ENCODE data around the gene ATE1. TPM values are rescaled to one million over a fixed set of nuclear protein-coding genes. Genes with fewer than 3 reads are reported as not detected.

Gene ATE1
- total RNA-seq, 3 donors from 2014 or later, result 25.0 to 46.8 (median 29.5) TPM

GRCh38 chr10:121732172-121732571 is 195.7 kb downstream of the ATE1 start:
- Histone ChIP-seq H3K36me3 (no peaks in the 10 kb centered on the region), H3K27me3 (peaks cover 0 to 3% of the 10 kb centered on the region in 2 donors), H3K4me3 (no peak overlapping the region), H3K4me1 (no peaks in the 10 kb centered on the region), H3K27ac (no peak overlapping the region), H3K9me3 (no peaks in the 10 kb centered on the region)
- no peak for TF ChIP-seq CTCF (IDR thresholded peaks at IDR 0.05)
- no peak for DNase-seq (ENCODE audit: low spot score in 2 of 2)
- intact Hi-C loops (cut with DNase I; ENCODE audit: low total_unique reads), result no loop called here

- Histone ChIP-seq H3K9me3 (no peaks in the 10 kb centered on the region), H3K27ac (no peak overlapping the region), H3K27me3 (no peaks in the 10 kb centered on the region), H3K4me1 (no peaks in the 10 kb centered on the region), H3K4me3 (no peak overlapping the region), H3K36me3 (no peaks in the 10 kb centered on the region)
- DNase-seq (ENCODE audit: low spot score in 2 of 2), result no peak
- intact Hi-C loops (cut with DNase I; ENCODE audit: low total_unique reads), result no loop called here
- no peak for TF ChIP-seq POLR2AphosphoS5 (IDR thresholded peaks at IDR 0.05)
- TF ChIP-seq CTCF (IDR thresholded peaks at IDR 0.05), result no peak
- TF ChIP-seq POLR2A (IDR thresholded peaks at IDR 0.05), result no peak
These were observed 203.5 kb downstream of the ATE1 start for GRCh38 chr10:121724282-121724681.

DNA sequence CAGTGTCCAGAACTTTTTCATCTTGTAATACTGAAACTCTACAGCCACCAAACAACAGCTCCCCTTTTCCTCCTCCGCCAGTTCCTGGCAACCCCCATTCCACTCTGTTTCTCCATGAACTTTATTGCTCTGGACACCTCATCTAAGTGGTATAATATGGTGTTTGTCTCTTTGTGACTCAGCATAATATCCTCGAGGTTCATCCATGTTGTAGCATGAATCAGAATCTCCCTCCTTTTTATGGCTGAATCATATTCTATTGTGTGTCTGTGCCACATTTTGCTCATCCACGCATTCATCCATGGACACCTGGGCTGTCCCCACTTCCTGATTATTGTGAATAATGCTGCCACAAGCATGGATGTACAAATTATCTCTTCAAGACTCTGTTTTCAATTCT is 205.2 kb downstream of the ATE1 start:
- TF ChIP-seq POLR2A (IDR thresholded peaks at IDR 0.05) (no peak), CTCF (IDR thresholded peaks at IDR 0.05) (no peak), POLR2AphosphoS5 (IDR thresholded peaks at IDR 0.05) (no peak)
- no peaks in the 10 kb centered on the region for H3K4me1 ChIP-seq
- intact Hi-C loops (cut with DNase I; ENCODE audit: low total_unique reads), result no loop called here

DNA sequence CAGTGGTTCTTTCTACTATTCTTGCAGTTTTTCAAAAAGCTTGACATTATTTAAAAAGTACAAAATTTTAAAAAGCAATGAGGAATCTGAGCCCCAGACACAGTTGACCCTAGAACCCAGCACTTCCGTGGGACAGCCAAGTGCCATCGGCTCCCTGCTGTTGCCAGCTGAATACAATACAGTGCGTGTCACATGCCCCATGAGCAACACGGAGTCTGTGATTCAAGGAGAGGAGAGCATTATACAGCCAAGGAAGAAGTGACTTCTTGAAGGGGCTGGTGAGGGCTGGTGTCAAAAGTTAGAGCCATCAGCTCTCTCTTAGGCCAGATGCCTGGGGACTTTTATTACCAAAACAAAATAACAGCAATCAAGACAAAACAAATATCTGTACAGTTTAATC is 206.6 kb downstream of the ATE1 start:
- H3K27ac ChIP-seq, result no peak overlapping the region
- intact Hi-C loops (cut with DNase I; ENCODE audit: low total_unique reads), result no loop called here
- no peaks in the 10 kb centered on the region for H3K27me3 ChIP-seq
- no peak overlapping the region for H3K4me3 ChIP-seq
- no peaks in the 10 kb centered on the region for H3K9me3 ChIP-seq
- no peak for DNase-seq (ENCODE audit: low spot score in 2 of 2)
- no peaks in the 10 kb centered on the region for H3K36me3 ChIP-seq
- TF ChIP-seq CTCF (IDR thresholded peaks at IDR 0.05) (no peak), POLR2AphosphoS5 (IDR thresholded peaks at IDR 0.05) (no peak), POLR2A (IDR thresholded peaks at IDR 0.05) (no peak)
- H3K4me1 ChIP-seq, result no peaks in the 10 kb centered on the region

More for the DNA sequence above, 205.2 kb downstream of the ATE1 start:
- Histone ChIP-seq H3K27ac (no peak overlapping the region), H3K4me3 (no peak overlapping the region), H3K36me3 (no peaks in the 10 kb centered on the region), H3K9me3 (no peaks in the 10 kb centered on the region), H3K27me3 (no peaks in the 10 kb centered on the region)
- no peak for DNase-seq (ENCODE audit: low spot score in 2 of 2)

GRCh38 chr10:121715969-121716368 is 211.9 kb downstream of the ATE1 start:
- intact Hi-C loops (cut with DNase I; ENCODE audit: low total_unique reads), result no loop called here
- H3K27ac ChIP-seq, result no peak overlapping the region
- no peaks in the 10 kb centered on the region for H3K9me3 ChIP-seq
- DNase-seq (ENCODE audit: low spot score in 2 of 2), result no peak
- H3K36me3 ChIP-seq, result no peaks in the 10 kb centered on the region
- H3K4me1 ChIP-seq, result no peaks in the 10 kb centered on the region
- H3K4me3 ChIP-seq, result no peak overlapping the region
- H3K27me3 ChIP-seq, result no peaks in the 10 kb centered on the region
- no peak for TF ChIP-seq POLR2AphosphoS5 (IDR thresholded peaks at IDR 0.05)
- no peak for TF ChIP-seq CTCF (IDR thresholded peaks at IDR 0.05)
- TF ChIP-seq POLR2A (IDR thresholded peaks at IDR 0.05), result no peak

Data from breast epithelium (tissue), 4 donors.